ENCODE measurements around the gene HOXA10.

Gene HOXA10
- long read RNA-seq = 0 reads

- H3K27ac ChIP-seq (replicated peaks) = no peak within 1 kb of the TSS
- TF ChIP-seq SPI1 (IDR thresholded peaks at IDR 0.05; ENCODE audit: borderline replicate concordance, low read depth) = no peak
- no peak for TF ChIP-seq GABPA (IDR thresholded peaks at IDR 0.05; ENCODE audit: low read depth)
- TF ChIP-seq, protein P1, sequence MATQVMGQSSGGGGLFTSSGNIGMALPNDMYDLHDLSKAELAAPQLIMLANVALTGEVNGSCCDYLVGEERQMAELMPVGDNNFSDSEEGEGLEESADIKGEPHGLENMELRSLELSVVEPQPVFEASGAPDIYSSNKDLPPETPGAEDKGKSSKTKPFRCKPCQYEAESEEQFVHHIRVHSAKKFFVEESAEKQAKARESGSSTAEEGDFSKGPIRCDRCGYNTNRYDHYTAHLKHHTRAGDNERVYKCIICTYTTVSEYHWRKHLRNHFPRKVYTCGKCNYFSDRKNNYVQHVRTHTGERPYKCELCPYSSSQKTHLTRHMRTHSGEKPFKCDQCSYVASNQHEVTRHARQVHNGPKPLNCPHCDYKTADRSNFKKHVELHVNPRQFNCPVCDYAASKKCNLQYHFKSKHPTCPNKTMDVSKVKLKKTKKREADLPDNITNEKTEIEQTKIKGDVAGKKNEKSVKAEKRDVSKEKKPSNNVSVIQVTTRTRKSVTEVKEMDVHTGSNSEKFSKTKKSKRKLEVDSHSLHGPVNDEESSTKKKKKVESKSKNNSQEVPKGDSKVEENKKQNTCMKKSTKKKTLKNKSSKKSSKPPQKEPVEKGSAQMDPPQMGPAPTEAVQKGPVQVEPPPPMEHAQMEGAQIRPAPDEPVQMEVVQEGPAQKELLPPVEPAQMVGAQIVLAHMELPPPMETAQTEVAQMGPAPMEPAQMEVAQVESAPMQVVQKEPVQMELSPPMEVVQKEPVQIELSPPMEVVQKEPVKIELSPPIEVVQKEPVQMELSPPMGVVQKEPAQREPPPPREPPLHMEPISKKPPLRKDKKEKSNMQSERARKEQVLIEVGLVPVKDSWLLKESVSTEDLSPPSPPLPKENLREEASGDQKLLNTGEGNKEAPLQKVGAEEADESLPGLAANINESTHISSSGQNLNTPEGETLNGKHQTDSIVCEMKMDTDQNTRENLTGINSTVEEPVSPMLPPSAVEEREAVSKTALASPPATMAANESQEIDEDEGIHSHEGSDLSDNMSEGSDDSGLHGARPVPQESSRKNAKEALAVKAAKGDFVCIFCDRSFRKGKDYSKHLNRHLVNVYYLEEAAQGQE (IDR thresholded peaks at IDR 0.05; ENCODE audit: insufficient replicate concordance, low read depth) = no peak
- TF ChIP-seq, protein P2, sequence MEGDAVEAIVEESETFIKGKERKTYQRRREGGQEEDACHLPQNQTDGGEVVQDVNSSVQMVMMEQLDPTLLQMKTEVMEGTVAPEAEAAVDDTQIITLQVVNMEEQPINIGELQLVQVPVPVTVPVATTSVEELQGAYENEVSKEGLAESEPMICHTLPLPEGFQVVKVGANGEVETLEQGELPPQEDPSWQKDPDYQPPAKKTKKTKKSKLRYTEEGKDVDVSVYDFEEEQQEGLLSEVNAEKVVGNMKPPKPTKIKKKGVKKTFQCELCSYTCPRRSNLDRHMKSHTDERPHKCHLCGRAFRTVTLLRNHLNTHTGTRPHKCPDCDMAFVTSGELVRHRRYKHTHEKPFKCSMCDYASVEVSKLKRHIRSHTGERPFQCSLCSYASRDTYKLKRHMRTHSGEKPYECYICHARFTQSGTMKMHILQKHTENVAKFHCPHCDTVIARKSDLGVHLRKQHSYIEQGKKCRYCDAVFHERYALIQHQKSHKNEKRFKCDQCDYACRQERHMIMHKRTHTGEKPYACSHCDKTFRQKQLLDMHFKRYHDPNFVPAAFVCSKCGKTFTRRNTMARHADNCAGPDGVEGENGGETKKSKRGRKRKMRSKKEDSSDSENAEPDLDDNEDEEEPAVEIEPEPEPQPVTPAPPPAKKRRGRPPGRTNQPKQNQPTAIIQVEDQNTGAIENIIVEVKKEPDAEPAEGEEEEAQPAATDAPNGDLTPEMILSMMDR (IDR thresholded peaks at IDR 0.05; ENCODE audit: insufficient read depth, low read length) = no peak
- TF ChIP-seq POLR2AphosphoS5 (IDR thresholded peaks at IDR 0.05; ENCODE audit: low read depth) = no peak
- DNase-seq (ENCODE audit: low read depth in 1 of 2, low spot score in 1 of 2) = no peak
- peaks cover 55% of the 10 kb centered on the region for H3K27me3 ChIP-seq (ENCODE audit: insufficient read depth, poor library complexity, severe bottlenecking)
- peak within 1 kb of the TSS; percentile 40 for H3K4me3 ChIP-seq (replicated peaks; ENCODE audit: insufficient read depth, low read length)
Observed at GRCh38 chr7:27173956-27174873, at the start of gene HOXA10. Gene HOXA10 (minus strand): TSS chr7:27174320. CDS start chr7:27174306, 14 bp downstream.

- TF ChIP-seq POLR2AphosphoS5 (IDR thresholded peaks at IDR 0.05; ENCODE audit: low read depth) (no peak), GABPA (IDR thresholded peaks at IDR 0.05; ENCODE audit: low read depth) (no peak), SPI1 (IDR thresholded peaks at IDR 0.05; ENCODE audit: borderline replicate concordance, low read depth) (no peak)
- TF ChIP-seq, protein P2 (IDR thresholded peaks at IDR 0.05; ENCODE audit: insufficient read depth, low read length) = no peak
- TF ChIP-seq, protein P1 (IDR thresholded peaks at IDR 0.05; ENCODE audit: insufficient replicate concordance, low read depth) = no peak
- DNase-seq (ENCODE audit: low read depth in 1 of 2, low spot score in 1 of 2) = no peak
- H3K27me3 ChIP-seq (ENCODE audit: insufficient read depth, poor library complexity, severe bottlenecking) = peaks cover 77% of the 10 kb centered on the region
- H3K4me3 ChIP-seq (replicated peaks; ENCODE audit: insufficient read depth, low read length) = no peak overlapping the region
- H3K27ac ChIP-seq (replicated peaks) = no peak overlapping the region
Observed at GRCh38 chr7:27221201-27221797, 47.2 kb upstream of the HOXA10 start.

DNA sequence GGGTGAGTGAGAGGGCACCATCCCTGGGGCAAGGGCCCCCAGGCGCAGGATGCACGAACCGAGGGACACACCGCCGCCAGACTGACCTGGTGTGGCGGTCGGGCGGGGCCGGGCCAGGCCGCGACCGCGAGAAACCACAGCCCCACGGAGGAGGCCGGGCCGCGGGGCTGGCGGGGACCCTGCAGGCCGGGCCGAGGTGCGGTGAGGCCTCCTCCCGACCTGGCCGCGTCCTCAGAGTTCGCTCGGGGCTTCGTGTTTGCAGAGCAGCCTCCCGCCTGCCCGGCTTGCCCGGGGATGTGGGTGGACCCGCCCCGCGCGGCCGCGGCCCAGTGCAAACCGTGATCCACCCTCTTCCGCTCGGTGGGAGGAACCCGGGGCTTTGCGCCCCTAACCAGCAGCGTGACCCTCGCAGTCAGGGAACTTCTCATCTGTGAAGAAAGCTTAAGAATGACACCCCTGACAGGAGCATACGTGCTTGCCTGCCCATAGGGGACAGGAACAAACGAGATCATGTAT, 46.4 kb upstream of the HOXA10 start:
- peaks cover 69% of the 10 kb centered on the region for H3K27me3 ChIP-seq (ENCODE audit: insufficient read depth, poor library complexity, severe bottlenecking)
- no peak overlapping the region for H3K4me3 ChIP-seq (replicated peaks; ENCODE audit: insufficient read depth, low read length)
- TF ChIP-seq, protein P2 (IDR thresholded peaks at IDR 0.05; ENCODE audit: insufficient read depth, low read length) = no peak
- TF ChIP-seq SPI1 (IDR thresholded peaks at IDR 0.05; ENCODE audit: borderline replicate concordance, low read depth) (no peak), GABPA (IDR thresholded peaks at IDR 0.05; ENCODE audit: low read depth) (no peak), POLR2AphosphoS5 (IDR thresholded peaks at IDR 0.05; ENCODE audit: low read depth) (no peak)
- TF ChIP-seq, protein P1 (IDR thresholded peaks at IDR 0.05; ENCODE audit: insufficient replicate concordance, low read depth) = no peak
- no peak for DNase-seq (ENCODE audit: low read depth in 1 of 2, low spot score in 1 of 2)
- H3K27ac ChIP-seq (replicated peaks) = no peak overlapping the region
